Occipital lobe (tissue), 2 donors: ENCODE data around the gene DCP1B. TPM values are rescaled to one million over a fixed set of nuclear protein-coding genes. Genes with fewer than 3 reads are reported as not detected.

Source experiments
- DNase-seq: peaks from one replicate; lab custom pipeline; 2025; lab: John Stamatoyannopoulos, UW
- total RNA-seq: library from RNA; depleted of rRNA; stranded (reverse); fragments of >200 nt; gene quantifications from one replicate; pipeline ENCODE4 v1.2.3, GENCODE V29; 2014

DCP1B gene
- total RNA-seq, 1 donor from 2014 or later, result 8.9 TPM

DNA sequence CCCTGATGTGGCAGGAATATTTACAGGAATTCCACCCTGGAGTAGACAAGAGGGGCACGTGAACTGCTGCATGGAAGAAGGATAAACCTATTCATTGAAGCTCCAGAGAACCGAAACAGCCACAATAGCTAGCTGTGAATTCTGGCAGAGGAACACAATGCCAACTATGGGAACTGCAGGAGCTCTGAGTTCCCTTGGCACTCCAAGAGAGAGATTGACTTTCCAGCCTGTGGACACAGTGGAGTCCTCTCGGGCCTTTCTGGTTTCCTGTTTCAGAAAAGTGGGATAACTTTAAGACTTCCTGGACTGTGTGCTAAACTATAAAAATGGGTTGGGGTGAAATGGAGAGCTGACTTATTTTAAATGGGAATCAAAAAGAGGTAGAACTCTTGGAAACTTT lies 97.7 kb downstream of the DCP1B start:
- no peak for DNase-seq

DNA sequence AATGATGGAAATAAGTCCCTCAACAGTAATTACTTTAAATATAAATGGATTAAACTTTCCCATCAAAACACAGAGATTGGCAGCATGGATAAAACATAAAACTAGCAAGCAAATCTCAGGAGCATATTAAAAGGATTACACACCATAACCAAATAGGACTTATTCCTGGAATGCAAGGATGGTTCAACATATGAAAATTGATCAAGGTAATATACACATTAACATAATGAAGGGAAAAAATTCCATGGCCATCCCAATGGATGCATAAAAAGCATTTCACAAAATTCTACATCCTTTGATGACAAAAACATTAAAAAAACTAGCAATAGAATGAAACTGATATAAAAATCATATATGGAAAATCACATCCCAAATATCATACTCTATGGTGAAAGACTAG lies 99.4 kb downstream of the DCP1B start:
- DNase-seq, result no peak

DNA sequence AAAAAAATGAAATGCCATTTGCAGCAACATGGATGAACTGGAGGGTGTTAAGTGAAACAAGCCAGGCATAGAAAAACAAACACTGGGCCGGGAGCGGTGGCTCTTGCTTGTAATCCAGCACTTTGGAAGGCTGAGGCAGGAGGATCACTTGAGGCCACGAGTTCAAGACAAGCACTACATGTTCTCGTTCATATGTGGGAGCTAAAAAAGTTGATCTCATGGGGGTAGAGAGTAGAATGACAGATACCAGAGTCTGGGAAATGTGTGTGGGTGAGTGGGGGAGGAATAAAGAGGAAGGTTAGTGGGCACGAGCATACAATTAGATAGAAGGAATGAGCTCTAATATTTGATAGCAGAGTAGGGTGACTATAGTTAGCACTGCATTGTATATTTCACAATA lies 107.3 kb downstream of the DCP1B start:
- no peak for DNase-seq

Other genes with a start within 250 kb of the DCP1B start
- gene LRTM2, start 183.9 kb downstream of the DCP1B start, total RNA-seq, result 4.5 TPM
- not detected for gene CACNA2D4, start 85.8 kb downstream of the DCP1B start, total RNA-seq
- 21.4 TPM for gene CACNA1C, start 48.5 kb upstream of the DCP1B start, total RNA-seq